GM18526 (cell line): Measurements from ENCODE around the gene SPTBN5.

ENCODE experiments used
- POLR2A ChIP-seq: IDR thresholded peaks from 3 replicates; pipeline ENCODE4 v1.6.1; 2011; ENCODE audit not compliant: insufficient read length; ENCODE audit errors: extremely low read depth

Gene SPTBN5

GRCh38 chr15:41870689-41871081 is 23.2 kb downstream of the SPTBN5 start:
- TF ChIP-seq POLR2A: no peak

GRCh38 chr15:41869770-41870688 is 23.8 kb downstream of the SPTBN5 start:
- no peak for TF ChIP-seq POLR2A

GRCh38 chr15:41868321-41868720 is 25.5 kb downstream of the SPTBN5 start:
- no peak for TF ChIP-seq POLR2A

GRCh38 chr15:41866872-41867579 is 26.8 kb downstream of the SPTBN5 start:
- TF ChIP-seq POLR2A: no peak

GRCh38 chr15:41866263-41866703 is 27.6 kb downstream of the SPTBN5 start:
- no peak for TF ChIP-seq POLR2A

GRCh38 chr15:41865490-41866055 is 28.3 kb downstream of the SPTBN5 start:
- TF ChIP-seq POLR2A: no peak

- TF ChIP-seq POLR2A: no peak
Measured at GRCh38 chr15:41862515-41863116, 31.2 kb downstream of the SPTBN5 start.

GRCh38 chr15:41861736-41862356 is 32.0 kb downstream of the SPTBN5 start:
- no peak for TF ChIP-seq POLR2A

- no peak for TF ChIP-seq POLR2A
Measured at GRCh38 chr15:41860049-41860828, 33.6 kb downstream of the SPTBN5 start.

GRCh38 chr15:41858756-41859155 is 35.1 kb downstream of the SPTBN5 start:
- no peak for TF ChIP-seq POLR2A

- TF ChIP-seq POLR2A: no peak
Measured at GRCh38 chr15:41857316-41857715, 36.5 kb downstream of the SPTBN5 start.

- TF ChIP-seq POLR2A: no peak
Measured at GRCh38 chr15:41856716-41857115, 37.1 kb downstream of the SPTBN5 start.

GRCh38 chr15:41856262-41856661 is 37.6 kb downstream of the SPTBN5 start:
- no peak for TF ChIP-seq POLR2A

- TF ChIP-seq POLR2A: no peak
Measured at GRCh38 chr15:41855261-41855961, 38.4 kb downstream of the SPTBN5 start.
